Testis (tissue), 3 donors: Measurements from ENCODE around the gene SLCO3A1. TPM values are rescaled to one million over a fixed set of nuclear protein-coding genes. Genes with fewer than 3 reads are reported as not detected.

Source experiments
- DNase-seq: peaks from one replicate; pipeline ENCODE4 v3.0.0-alpha.2; 2019
- H3K27ac ChIP-seq, 2 donors: fragments of 200-600 bp; sonication (generic); one replicate each; pipeline ENCODE4 v1.5.1; 2019
- H3K27me3 ChIP-seq: fragments of 200-600 bp; sonication (generic); one replicate; pipeline ENCODE4 v1.5.1; 2019
- H3K36me3 ChIP-seq: fragments of 200-600 bp; sonication (generic); one replicate; pipeline ENCODE4 v1.5.1; 2017; ENCODE audit warnings: low read depth; ENCODE audit errors: missing control alignments
- H3K4me1 ChIP-seq: fragments of 200-600 bp; sonication (generic); one replicate; pipeline ENCODE4 v1.5.1; 2019
- H3K4me3 ChIP-seq, 2 donors: fragments of 200-600 bp; sonication (generic); one replicate each; pipeline ENCODE4 v1.5.1; 2017 to 2019
- H3K9me3 ChIP-seq: fragments of 200-600 bp; sonication (generic); one replicate; pipeline ENCODE4 v1.5.1; 2017
- CTCF ChIP-seq, 3 experiments: fragments of 450-650 bp in 2 of 3; fragments of 200-600 bp in 1 of 3; sonication (generic) in 1 of 3; IDR thresholded peaks; one replicate each; pipeline ENCODE4 v1.5.1; 2016 to 2019; ENCODE audit warnings: antibody characterized with exemption in 3 of 3, mild to moderate bottlenecking in 2 of 3, moderate library complexity in 1 of 3
- POLR2A ChIP-seq: fragments of 450-650 bp; IDR thresholded peaks from one replicate; pipeline ENCODE4 v1.6.1; 2017; ENCODE audit warnings: antibody characterized with exemption, mild to moderate bottlenecking, moderate library complexity
- WGBS, 2 donors: methylation state at CpG; one replicate each; pipeline ENCODE4 v1.1.5; 2018; 5-methylcytosine and 5-hydroxymethylcytosine counted together
- intact Hi-C: fragments of 100-400 bp; cut with DNase I; formaldehyde crosslinking; loops from one replicate; pipeline ENCODE4 v1.15.1; 2023; ENCODE audit warnings: low total_unique reads
- polyA plus RNA-seq: library from polyadenylated mRNA; stranded (reverse); fragments of 350-450 nt; fragmentation: Illumina TruSeq; extraction: RNeasy Lipid Tissue Mini Kit (QIAGEN cat#74804); gene quantifications from one replicate; pipeline ENCODE4 v1.2.3, GENCODE V29; 2014; ENCODE audit warnings: low read depth, low replicate concordance; ENCODE audit not compliant: insufficient read depth
- total RNA-seq, 2 donors: library from RNA; depleted of rRNA; stranded (reverse); fragments of >200 nt; gene quantifications; one replicate each; pipeline ENCODE4 v1.2.3, GENCODE V29; 2016

Gene SLCO3A1
- total and polyA plus RNA-seq, 3 donors from 2014 or later, result 76.3 to 144 (median 77.2) TPM

- no peak overlapping the region for H3K27ac ChIP-seq
- WGBS, 2 donors, result 80 to 86% methylated on average over 3 of the region's 3 CpGs
- TF ChIP-seq POLR2A (no peak), CTCF (IDR thresholded peaks at IDR 0.05) (no peak)
- no peak overlapping the region for H3K4me3 ChIP-seq
- no peak for DNase-seq
- no peaks in the 10 kb centered on the region for H3K36me3 ChIP-seq
- intact Hi-C loops, result no loop called here
- no peaks in the 10 kb centered on the region for H3K27me3 ChIP-seq
- H3K9me3 ChIP-seq, result no peaks in the 10 kb centered on the region
- H3K4me1 ChIP-seq, result no peaks in the 10 kb centered on the region
Measured at GRCh38 chr15:91898843-91899242, 45.3 kb downstream of the SLCO3A1 start.

GRCh38 chr15:91904942-91905341 lies 51.4 kb downstream of the SLCO3A1 start:
- Histone ChIP-seq H3K27me3 (no peaks in the 10 kb centered on the region), H3K4me3 (no peak overlapping the region), H3K4me1 (no peaks in the 10 kb centered on the region), H3K36me3 (no peaks in the 10 kb centered on the region), H3K9me3 (no peaks in the 10 kb centered on the region), H3K27ac (no peak overlapping the region)
- DNase-seq, result no peak
- TF ChIP-seq POLR2A, result no peak
- WGBS, 2 donors, result 95 to 98% methylated on average over 1 of the region's 1 CpG
- intact Hi-C loops, result no loop called here

- DNase-seq, result no peak
- H3K9me3 ChIP-seq, result no peaks in the 10 kb centered on the region
- no peaks in the 10 kb centered on the region for H3K4me1 ChIP-seq
- no peaks in the 10 kb centered on the region for H3K27me3 ChIP-seq
- intact Hi-C loops, result no loop called here
- WGBS, 2 donors, result 88 to 97% methylated on average over 3 of the region's 3 CpGs
- H3K4me3 ChIP-seq, result no peak overlapping the region
- H3K36me3 ChIP-seq, result no peaks in the 10 kb centered on the region
- no peak overlapping the region for H3K27ac ChIP-seq
- no peak for TF ChIP-seq POLR2A
- TF ChIP-seq CTCF (IDR thresholded peaks at IDR 0.05), result no peak
Measured at GRCh38 chr15:91908391-91908790, 54.9 kb downstream of the SLCO3A1 start.

GRCh38 chr15:91909111-91909510 lies 55.6 kb downstream of the SLCO3A1 start:
- WGBS, 2 donors, result 95 to 100% methylated on average over 2 of the region's 2 CpGs
- no peaks in the 10 kb centered on the region for H3K27me3 ChIP-seq
- H3K9me3 ChIP-seq, result no peaks in the 10 kb centered on the region
- intact Hi-C loops, result no loop called here
- H3K27ac ChIP-seq, result no peak overlapping the region
- TF ChIP-seq CTCF (IDR thresholded peaks at IDR 0.05) (no peak), POLR2A (no peak)
- no peaks in the 10 kb centered on the region for H3K4me1 ChIP-seq
- no peaks in the 10 kb centered on the region for H3K36me3 ChIP-seq
- DNase-seq, result no peak
- H3K4me3 ChIP-seq, result no peak overlapping the region

- Histone ChIP-seq H3K36me3 (no peaks in the 10 kb centered on the region), H3K9me3 (no peaks in the 10 kb centered on the region), H3K27me3 (no peaks in the 10 kb centered on the region), H3K4me1 (no peaks in the 10 kb centered on the region), H3K4me3 (no peak overlapping the region), H3K27ac (no peak overlapping the region)
- 82 to 89% methylated on average over 6 to 7 of the region's 7 CpGs for WGBS, 2 donors
- TF ChIP-seq CTCF (IDR thresholded peaks at IDR 0.05) (no peak), POLR2A (no peak)
- no peak for DNase-seq
- intact Hi-C loops, result no loop called here
Measured at GRCh38 chr15:91909574-91909973, 56.1 kb downstream of the SLCO3A1 start.
